Liver (tissue), 9 donors: ENCODE results near the gene SMPD2. TPM values are rescaled to one million over a fixed set of nuclear protein-coding genes. Genes with fewer than 3 reads are reported as not detected.

Experiments used
- DNase-seq: peaks from one replicate; pipeline ENCODE4 v3.0.0-alpha.2; 2017; ENCODE audit warnings: low spot score
- H3K27ac ChIP-seq, 2 donors: one replicate each; pipeline ENCODE4 v1.7.0; 2013; ENCODE audit warnings: inconsistent platforms in 2 of 2, low read length in 2 of 2, control low read depth in 1 of 2, low read depth in 1 of 2, mild to moderate bottlenecking in 1 of 2
- H3K27me3 ChIP-seq, 4 donors: one replicate each; pipeline versions ENCODE4 v1.6.1 to v1.7.0; 2013; ENCODE audit warnings: low read length in 3 of 4, inconsistent platforms in 1 of 4, mild to moderate bottlenecking in 1 of 4, moderate library complexity in 1 of 4; ENCODE audit not compliant: control insufficient read depth in 4 of 4, insufficient read depth in 4 of 4
- H3K36me3 ChIP-seq, 4 donors: one replicate each; pipeline versions ENCODE4 v1.6.1 to v1.7.0; 2013; ENCODE audit warnings: low read length in 3 of 4, mild to moderate bottlenecking in 3 of 4, low read depth in 1 of 4, moderate library complexity in 1 of 4; ENCODE audit not compliant: control insufficient read depth in 4 of 4, insufficient read depth in 3 of 4
- H3K4me1 ChIP-seq, 4 donors: one replicate each; pipeline versions ENCODE4 v1.6.1 to v1.7.0; 2013; ENCODE audit warnings: low read length in 3 of 4, mild to moderate bottlenecking in 3 of 4, moderate library complexity in 1 of 4; ENCODE audit not compliant: control insufficient read depth in 4 of 4, insufficient read depth in 4 of 4
- H3K4me3 ChIP-seq, 3 donors: one replicate each; pipeline versions ENCODE4 v1.6.1 to v1.7.0; 2013; ENCODE audit warnings: low read length in 3 of 3, control low read depth in 1 of 3, low read depth in 1 of 3, mild to moderate bottlenecking in 1 of 3
- H3K9ac ChIP-seq, 2 donors: one replicate each; pipeline ENCODE4 v1.7.0; 2013; ENCODE audit warnings: low read length in 2 of 2, mild to moderate bottlenecking in 2 of 2, moderate library complexity in 2 of 2, control low read depth in 1 of 2, low read depth in 1 of 2
- H3K9me3 ChIP-seq, 4 donors: one replicate each; pipeline versions ENCODE4 v1.6.1 to v1.7.0; 2013; ENCODE audit warnings: low read length in 3 of 4; ENCODE audit not compliant: control insufficient read depth in 4 of 4
- EGR1 ChIP-seq, 2 donors: IDR thresholded peaks; 2 replicates each; pipeline ENCODE4 v1.6.1; 2016 to 2018; ENCODE audit warnings: antibody characterized with exemption in 2 of 2, low read depth in 2 of 2
- FOXA1 ChIP-seq: IDR thresholded peaks from 2 replicates; pipeline ENCODE4 v1.6.1; 2016; ENCODE audit warnings: antibody characterized with exemption
- FOXA2 ChIP-seq: IDR thresholded peaks from 2 replicates; pipeline ENCODE4 v1.6.1; 2016; ENCODE audit warnings: antibody characterized with exemption
- GABPA ChIP-seq, 2 donors: IDR thresholded peaks in 1 of 2; conservative IDR thresholded peaks in 1 of 2; 2 replicates each; pipeline ENCODE4 v1.6.1; 2016; ENCODE audit warnings: antibody characterized with exemption in 2 of 2, mild to moderate bottlenecking in 1 of 2, moderate library complexity in 1 of 2
- HNF4A ChIP-seq, 2 donors: conservative IDR thresholded peaks; 2 replicates each; pipeline ENCODE4 v1.6.1; 2016; ENCODE audit warnings: antibody characterized with exemption in 2 of 2, mild to moderate bottlenecking in 2 of 2
- HNF4G ChIP-seq: IDR thresholded peaks from 2 replicates; pipeline ENCODE4 v1.6.1; 2016; ENCODE audit warnings: antibody characterized with exemption
- JUND ChIP-seq, 2 donors: IDR thresholded peaks; 2 replicates each; pipeline ENCODE4 v1.6.1; 2016; ENCODE audit warnings: antibody characterized with exemption in 2 of 2
- MAX ChIP-seq: IDR thresholded peaks from 2 replicates; pipeline ENCODE4 v1.6.1; 2016; ENCODE audit warnings: antibody characterized with exemption
- NR2F2 ChIP-seq: IDR thresholded peaks from 2 replicates; pipeline ENCODE4 v1.6.1; 2016; ENCODE audit warnings: antibody characterized with exemption
- RAD21 ChIP-seq, 2 donors: IDR thresholded peaks; 2 replicates each; pipeline ENCODE4 v1.6.1; 2016; ENCODE audit warnings: antibody characterized with exemption in 2 of 2, mild to moderate bottlenecking in 2 of 2
- RXRA ChIP-seq, 2 donors: IDR thresholded peaks; 2 replicates each; pipeline ENCODE4 v1.6.1; 2017 to 2018; ENCODE audit warnings: antibody characterized with exemption in 2 of 2, mild to moderate bottlenecking in 1 of 2
- SP1 ChIP-seq: IDR thresholded peaks from 2 replicates; pipeline ENCODE4 v1.6.1; 2018; ENCODE audit warnings: antibody characterized with exemption, mild to moderate bottlenecking
- TAF1 ChIP-seq: conservative IDR thresholded peaks from 2 replicates; pipeline ENCODE4 v1.6.1; 2016; ENCODE audit warnings: antibody characterized with exemption, mild to moderate bottlenecking
- YY1 ChIP-seq: IDR thresholded peaks from 2 replicates; pipeline ENCODE4 v1.6.1; 2016; ENCODE audit warnings: antibody characterized with exemption, mild to moderate bottlenecking
- WGBS: extraction: QIAGEN DNeasy Blood & Tissue Kit; methylation state at CpG from one replicate; pipeline ENCODE4 v1.1.7; 2013; 5-methylcytosine and 5-hydroxymethylcytosine counted together
- polyA plus RNA-seq, 2 donors: library from polyadenylated mRNA; stranded (reverse) in 1 of 2; unstranded in 1 of 2; fragments of 200-250 nt in 1 of 2; fragments of >200 nt in 1 of 2; fragmentation: Nextera tagmentation in 1 of 2; extraction: Ambion mirVana in 1 of 2; gene quantifications; one replicate each; pipeline versions ENCODE4 v1.2.1 to v1.2.3, GENCODE V29; 2013 to 2015
- total RNA-seq, 2 donors: library from RNA; depleted of rRNA; stranded (reverse); fragments of >200 nt; gene quantifications; one replicate each; pipeline ENCODE4 v1.2.3, GENCODE V29; 2014
- TF ChIP-seq, protein P1 (sequence below): IDR thresholded peaks from 2 replicates; pipeline ENCODE4 v1.6.1; 2016; ENCODE audit warnings: antibody characterized with exemption
- TF ChIP-seq, protein P2 (sequence below): IDR thresholded peaks from 2 replicates; pipeline ENCODE4 v1.6.1; 2016; ENCODE audit warnings: antibody characterized with exemption, mild to moderate bottlenecking
- TF ChIP-seq, protein P3 (sequence below): IDR thresholded peaks from 2 replicates; pipeline ENCODE4 v1.6.1; 2016; ENCODE audit warnings: antibody characterized with exemption
- TF ChIP-seq, protein P4 (sequence below): fragments of 150-350 bp; IDR thresholded peaks from 2 replicates; pipeline ENCODE4 v1.5.1; 2017; ENCODE audit warnings: improper control_type of control experiment, low read depth, low read length; ENCODE audit not compliant: missing input control
- donor health status: healthy.
- donor health status: healthy.
- donor health status: healthy.
- donor health status: healthy.
- donor health status: healthy.

SMPD2 gene
- total and polyA plus RNA-seq, 4 donors = 3.3 to 5.1 (median 4.2) TPM

GRCh38 chr6:109446541-109446940 is 6.0 kb downstream of the SMPD2 start:
- H3K9ac ChIP-seq = no peak overlapping the region
- H3K4me1 ChIP-seq = peaks cover 0 to 2% (median under 1%) of the 10 kb centered on the region in 4 donors
- TF ChIP-seq FOXA2 (no peak), SP1 (no peak), EGR1 (IDR thresholded peaks at IDR 0.05; ENCODE audit: low read depth in 2 of 2) (no peak), NR2F2 (no peak), HNF4A (conservative IDR thresholded peaks at IDR 0.05) (no peak), MAX (no peak), RXRA (IDR thresholded peaks at IDR 0.05) (no peak), GABPA (IDR thresholded peaks at IDR 0.05 in 1 of 2, conservative IDR thresholded peaks at IDR 0.05 in 1 of 2) (no peak), FOXA1 (no peak), HNF4G (no peak), RAD21 (IDR thresholded peaks at IDR 0.05) (no peak), TAF1 (no peak)
- TF ChIP-seq, protein P1, sequence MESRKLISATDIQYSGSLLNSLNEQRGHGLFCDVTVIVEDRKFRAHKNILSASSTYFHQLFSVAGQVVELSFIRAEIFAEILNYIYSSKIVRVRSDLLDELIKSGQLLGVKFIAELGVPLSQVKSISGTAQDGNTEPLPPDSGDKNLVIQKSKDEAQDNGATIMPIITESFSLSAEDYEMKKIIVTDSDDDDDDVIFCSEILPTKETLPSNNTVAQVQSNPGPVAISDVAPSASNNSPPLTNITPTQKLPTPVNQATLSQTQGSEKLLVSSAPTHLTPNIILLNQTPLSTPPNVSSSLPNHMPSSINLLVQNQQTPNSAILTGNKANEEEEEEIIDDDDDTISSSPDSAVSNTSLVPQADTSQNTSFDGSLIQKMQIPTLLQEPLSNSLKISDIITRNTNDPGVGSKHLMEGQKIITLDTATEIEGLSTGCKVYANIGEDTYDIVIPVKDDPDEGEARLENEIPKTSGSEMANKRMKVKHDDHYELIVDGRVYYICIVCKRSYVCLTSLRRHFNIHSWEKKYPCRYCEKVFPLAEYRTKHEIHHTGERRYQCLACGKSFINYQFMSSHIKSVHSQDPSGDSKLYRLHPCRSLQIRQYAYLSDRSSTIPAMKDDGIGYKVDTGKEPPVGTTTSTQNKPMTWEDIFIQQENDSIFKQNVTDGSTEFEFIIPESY = no peak
- no peak overlapping the region for H3K4me3 ChIP-seq
- H3K27ac ChIP-seq = no peak overlapping the region
- 94% methylated on average over 8 of the region's 8 CpGs for WGBS
- peaks cover 0 to 3% (median 2%) of the 10 kb centered on the region in 4 donors for H3K36me3 ChIP-seq
- no peaks in the 10 kb centered on the region for H3K9me3 ChIP-seq
- DNase-seq = no peak
- H3K27me3 ChIP-seq = no peaks in the 10 kb centered on the region

DNA sequence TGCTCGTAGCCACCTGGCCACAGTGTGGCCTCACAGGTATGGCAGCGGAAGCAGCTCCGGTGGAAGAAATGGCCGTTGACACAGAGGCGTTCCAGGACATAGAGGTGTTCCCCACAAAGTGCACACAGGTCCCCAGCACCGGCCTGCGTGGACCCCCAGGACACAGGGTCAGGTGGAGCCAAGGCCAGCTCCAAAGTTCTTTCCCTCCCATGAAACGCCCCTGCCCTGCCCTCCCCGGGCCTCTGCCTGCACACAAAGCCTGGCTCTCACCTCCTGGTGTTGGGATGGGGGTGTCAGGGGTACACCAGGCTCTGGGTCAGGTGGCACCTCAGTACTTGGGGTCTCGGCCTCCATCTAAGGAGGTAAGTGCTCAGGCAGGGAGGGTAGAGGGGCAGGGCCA is 6.6 kb downstream of the SMPD2 start:
- Histone ChIP-seq H3K36me3 (peaks cover 0 to 3% (median 2%) of the 10 kb centered on the region in 4 donors), H3K27me3 (no peaks in the 10 kb centered on the region), H3K4me1 (no peaks in the 10 kb centered on the region), H3K9ac (no peak overlapping the region), H3K27ac (no peak overlapping the region), H3K4me3 (no peak overlapping the region), H3K9me3 (no peaks in the 10 kb centered on the region)
- no peak for DNase-seq
- WGBS = 90% methylated on average over 10 of the region's 10 CpGs
- TF ChIP-seq, protein P2, sequence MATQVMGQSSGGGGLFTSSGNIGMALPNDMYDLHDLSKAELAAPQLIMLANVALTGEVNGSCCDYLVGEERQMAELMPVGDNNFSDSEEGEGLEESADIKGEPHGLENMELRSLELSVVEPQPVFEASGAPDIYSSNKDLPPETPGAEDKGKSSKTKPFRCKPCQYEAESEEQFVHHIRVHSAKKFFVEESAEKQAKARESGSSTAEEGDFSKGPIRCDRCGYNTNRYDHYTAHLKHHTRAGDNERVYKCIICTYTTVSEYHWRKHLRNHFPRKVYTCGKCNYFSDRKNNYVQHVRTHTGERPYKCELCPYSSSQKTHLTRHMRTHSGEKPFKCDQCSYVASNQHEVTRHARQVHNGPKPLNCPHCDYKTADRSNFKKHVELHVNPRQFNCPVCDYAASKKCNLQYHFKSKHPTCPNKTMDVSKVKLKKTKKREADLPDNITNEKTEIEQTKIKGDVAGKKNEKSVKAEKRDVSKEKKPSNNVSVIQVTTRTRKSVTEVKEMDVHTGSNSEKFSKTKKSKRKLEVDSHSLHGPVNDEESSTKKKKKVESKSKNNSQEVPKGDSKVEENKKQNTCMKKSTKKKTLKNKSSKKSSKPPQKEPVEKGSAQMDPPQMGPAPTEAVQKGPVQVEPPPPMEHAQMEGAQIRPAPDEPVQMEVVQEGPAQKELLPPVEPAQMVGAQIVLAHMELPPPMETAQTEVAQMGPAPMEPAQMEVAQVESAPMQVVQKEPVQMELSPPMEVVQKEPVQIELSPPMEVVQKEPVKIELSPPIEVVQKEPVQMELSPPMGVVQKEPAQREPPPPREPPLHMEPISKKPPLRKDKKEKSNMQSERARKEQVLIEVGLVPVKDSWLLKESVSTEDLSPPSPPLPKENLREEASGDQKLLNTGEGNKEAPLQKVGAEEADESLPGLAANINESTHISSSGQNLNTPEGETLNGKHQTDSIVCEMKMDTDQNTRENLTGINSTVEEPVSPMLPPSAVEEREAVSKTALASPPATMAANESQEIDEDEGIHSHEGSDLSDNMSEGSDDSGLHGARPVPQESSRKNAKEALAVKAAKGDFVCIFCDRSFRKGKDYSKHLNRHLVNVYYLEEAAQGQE = no peak
- TF ChIP-seq YY1 = no peak
- TF ChIP-seq TAF1 = no peak
- TF ChIP-seq JUND (IDR thresholded peaks at IDR 0.05) = no peak
- TF ChIP-seq, protein P3, sequence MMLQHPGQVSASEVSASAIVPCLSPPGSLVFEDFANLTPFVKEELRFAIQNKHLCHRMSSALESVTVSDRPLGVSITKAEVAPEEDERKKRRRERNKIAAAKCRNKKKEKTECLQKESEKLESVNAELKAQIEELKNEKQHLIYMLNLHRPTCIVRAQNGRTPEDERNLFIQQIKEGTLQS = no peak
- no peak for TF ChIP-seq FOXA2
- no peak for TF ChIP-seq SP1
- TF ChIP-seq HNF4A (conservative IDR thresholded peaks at IDR 0.05) = no peak
- TF ChIP-seq, protein P4, sequence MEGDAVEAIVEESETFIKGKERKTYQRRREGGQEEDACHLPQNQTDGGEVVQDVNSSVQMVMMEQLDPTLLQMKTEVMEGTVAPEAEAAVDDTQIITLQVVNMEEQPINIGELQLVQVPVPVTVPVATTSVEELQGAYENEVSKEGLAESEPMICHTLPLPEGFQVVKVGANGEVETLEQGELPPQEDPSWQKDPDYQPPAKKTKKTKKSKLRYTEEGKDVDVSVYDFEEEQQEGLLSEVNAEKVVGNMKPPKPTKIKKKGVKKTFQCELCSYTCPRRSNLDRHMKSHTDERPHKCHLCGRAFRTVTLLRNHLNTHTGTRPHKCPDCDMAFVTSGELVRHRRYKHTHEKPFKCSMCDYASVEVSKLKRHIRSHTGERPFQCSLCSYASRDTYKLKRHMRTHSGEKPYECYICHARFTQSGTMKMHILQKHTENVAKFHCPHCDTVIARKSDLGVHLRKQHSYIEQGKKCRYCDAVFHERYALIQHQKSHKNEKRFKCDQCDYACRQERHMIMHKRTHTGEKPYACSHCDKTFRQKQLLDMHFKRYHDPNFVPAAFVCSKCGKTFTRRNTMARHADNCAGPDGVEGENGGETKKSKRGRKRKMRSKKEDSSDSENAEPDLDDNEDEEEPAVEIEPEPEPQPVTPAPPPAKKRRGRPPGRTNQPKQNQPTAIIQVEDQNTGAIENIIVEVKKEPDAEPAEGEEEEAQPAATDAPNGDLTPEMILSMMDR = no peak
- no peak for TF ChIP-seq NR2F2
- no peak for TF ChIP-seq HNF4G
- no peak for TF ChIP-seq MAX
- TF ChIP-seq, protein P1 = no peak
- TF ChIP-seq RAD21 (IDR thresholded peaks at IDR 0.05) = no peak
- TF ChIP-seq FOXA1 = no peak
